GM12875 (cell line): ENCODE data around the gene UCHL1.
"Not testable (repeated sequence)": the region's sequence is repeated elsewhere in the genome, so short reads cannot be mapped to it uniquely, and the experiment has no call there.

Experiments
- H3K4me3 ChIP-seq: one replicate; pipeline ENCODE4 v1.5.1; 2011; ENCODE audit warnings: low read depth, low read length, control low read depth
- TF ChIP-seq, protein P1 (sequence below): IDR thresholded peaks from 2 replicates; pipeline ENCODE4 v1.5.1; 2011; ENCODE audit warnings: low read depth, mild to moderate bottlenecking, control low read depth, inconsistent platforms, low read length, moderate library complexity, borderline replicate concordance; ENCODE audit not compliant: insufficient read depth

UCHL1 gene

GRCh38 chr4:41303372-41304118 lies 46.8 kb downstream of the UCHL1 start:
- TF ChIP-seq, protein P1, sequence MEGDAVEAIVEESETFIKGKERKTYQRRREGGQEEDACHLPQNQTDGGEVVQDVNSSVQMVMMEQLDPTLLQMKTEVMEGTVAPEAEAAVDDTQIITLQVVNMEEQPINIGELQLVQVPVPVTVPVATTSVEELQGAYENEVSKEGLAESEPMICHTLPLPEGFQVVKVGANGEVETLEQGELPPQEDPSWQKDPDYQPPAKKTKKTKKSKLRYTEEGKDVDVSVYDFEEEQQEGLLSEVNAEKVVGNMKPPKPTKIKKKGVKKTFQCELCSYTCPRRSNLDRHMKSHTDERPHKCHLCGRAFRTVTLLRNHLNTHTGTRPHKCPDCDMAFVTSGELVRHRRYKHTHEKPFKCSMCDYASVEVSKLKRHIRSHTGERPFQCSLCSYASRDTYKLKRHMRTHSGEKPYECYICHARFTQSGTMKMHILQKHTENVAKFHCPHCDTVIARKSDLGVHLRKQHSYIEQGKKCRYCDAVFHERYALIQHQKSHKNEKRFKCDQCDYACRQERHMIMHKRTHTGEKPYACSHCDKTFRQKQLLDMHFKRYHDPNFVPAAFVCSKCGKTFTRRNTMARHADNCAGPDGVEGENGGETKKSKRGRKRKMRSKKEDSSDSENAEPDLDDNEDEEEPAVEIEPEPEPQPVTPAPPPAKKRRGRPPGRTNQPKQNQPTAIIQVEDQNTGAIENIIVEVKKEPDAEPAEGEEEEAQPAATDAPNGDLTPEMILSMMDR, result no peak
- H3K4me3 ChIP-seq, result no peak overlapping the region

GRCh38 chr4:41304221-41304620 lies 47.5 kb downstream of the UCHL1 start:
- TF ChIP-seq, protein P1, result no peak
- no peak overlapping the region for H3K4me3 ChIP-seq

GRCh38 chr4:41305476-41305875 lies 48.7 kb downstream of the UCHL1 start:
- no peak overlapping the region for H3K4me3 ChIP-seq
- TF ChIP-seq, protein P1, result no peak

- H3K4me3 ChIP-seq, result no peak overlapping the region
- TF ChIP-seq, protein P1, result no peak
These were observed 50.9 kb downstream of the UCHL1 start for GRCh38 chr4:41307638-41308037.

DNA sequence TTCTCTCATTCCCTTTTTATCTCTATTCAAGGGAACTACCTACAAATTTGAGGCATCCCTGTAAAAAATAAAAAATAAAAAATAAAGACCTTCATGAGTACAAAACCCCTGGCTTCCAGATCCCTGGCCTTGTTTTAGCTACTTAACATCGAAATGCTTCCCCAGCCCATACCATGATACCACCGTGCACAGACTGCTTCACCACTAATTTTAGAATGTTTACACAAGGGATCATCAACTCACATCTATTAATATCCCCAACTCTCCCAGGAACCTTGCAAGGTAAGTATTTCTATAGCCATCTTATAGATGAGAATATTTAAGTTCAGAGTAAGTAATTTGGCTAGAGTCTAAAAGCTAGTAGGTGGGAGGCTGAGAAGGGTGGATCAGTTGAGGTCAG lies 51.7 kb downstream of the UCHL1 start:
- TF ChIP-seq, protein P1, result no peak

GRCh38 chr4:41315426-41315825 lies 58.7 kb downstream of the UCHL1 start:
- H3K4me3 ChIP-seq, result not testable (repeated sequence)

More for the DNA sequence above, 51.7 kb downstream of the UCHL1 start:
- H3K4me3 ChIP-seq, result no peak overlapping the region

- TF ChIP-seq, protein P1, result no peak
- no peak overlapping the region for H3K4me3 ChIP-seq
These were observed 59.1 kb downstream of the UCHL1 start for GRCh38 chr4:41315862-41316261.
